Measurements from ENCODE around the gene KLHL41. TPM values are rescaled to one million over a fixed set of nuclear protein-coding genes. Genes with fewer than 3 reads are reported as not detected.

KLHL41 gene
- total and polyA plus RNA-seq, 2 of the 13 experiments (the other 11 are each of a cell fraction or from before 2014, with no cell fraction given), result 0.07 to 0.31 TPM

GRCh38 chr2:169479257-169480078 lies 30.0 kb upstream of the KLHL41 start, which contains the start of gene BBS5 (continued):
- TF ChIP-seq TFE3 (CRISPR knock-in tag; IDR thresholded peaks at IDR 0.05), result no peak; the same call in 1 of the 2 replicates
- TF ChIP-seq E2F5 (CRISPR knock-in tag; conservative IDR thresholded peaks at IDR 0.05), result peak; percentile 64
- TF ChIP-seq ZNF572 (CRISPR knock-in tag; IDR thresholded peaks at IDR 0.05), result peak; percentile 69; the same call in 1 of the 2 replicates
- TF ChIP-seq SNAPC2 (CRISPR knock-in tag; IDR thresholded peaks at IDR 0.05), result 0 out of 2 replicates have a peak, but pooled peaks have one; percentile 84
- TF ChIP-seq TAF1 (CRISPR knock-in tag; IDR thresholded peaks at IDR 0.05), result peak; percentile 71
- peak; percentile 97; the same call in 1 of the 2 replicates for TF ChIP-seq ZNF737 (CRISPR knock-in tag; IDR thresholded peaks at IDR 0.05; ENCODE audit: borderline replicate concordance)
- TF ChIP-seq ZNF709 (CRISPR knock-in tag; IDR thresholded peaks at IDR 0.05), result peak; percentile 91
- no peak for TF ChIP-seq FOXM1 (CRISPR knock-in tag; IDR thresholded peaks at IDR 0.05)
- TF ChIP-seq RBM22 (optimal IDR thresholded peaks at IDR 0.05; ENCODE audit: low read length), result peak; percentile 58
- peak; percentile 92 for TF ChIP-seq ZNF446 (CRISPR knock-in tag; IDR thresholded peaks at IDR 0.05)
- peak; percentile 7; the same call in 1 of the 2 replicates for TF ChIP-seq CEBPG (CRISPR knock-in tag; IDR thresholded peaks at IDR 0.05)
- 0 out of 2 replicates have a peak, but pooled peaks have one; percentile 91 for TF ChIP-seq ZNF468 (CRISPR knock-in tag; IDR thresholded peaks at IDR 0.05)
- no peak for TF ChIP-seq CENPX (CRISPR knock-in tag; IDR thresholded peaks at IDR 0.05)
- TF ChIP-seq PAX8 (CRISPR knock-in tag; IDR thresholded peaks at IDR 0.05; ENCODE audit: borderline replicate concordance), result no peak; the same call in 1 of the 2 replicates
- TF ChIP-seq ELK4 (CRISPR knock-in tag; IDR thresholded peaks at IDR 0.05; ENCODE audit: borderline replicate concordance), result no peak
- TF ChIP-seq MEIS2 (CRISPR knock-in tag; IDR thresholded peaks at IDR 0.05), result peak; percentile 53; the same call in 1 of the 2 replicates
- TF ChIP-seq PATZ1 (CRISPR knock-in tag; IDR thresholded peaks at IDR 0.05), result peak; percentile 66
- no peak for TF ChIP-seq ZNF713 (CRISPR knock-in tag; IDR thresholded peaks at IDR 0.05)
- TF ChIP-seq MAX (IDR thresholded peaks at IDR 0.05), result peak; percentile 91
- peak; percentile 72; the same call in 1 of the 2 replicates for TF ChIP-seq THAP8 (CRISPR knock-in tag; IDR thresholded peaks at IDR 0.05; ENCODE audit: borderline replicate concordance)
- TF ChIP-seq HMG20A (CRISPR knock-in tag; IDR thresholded peaks at IDR 0.05; ENCODE audit: borderline replicate concordance), result no peak
- peak; percentile 87; the same call in 1 of the 2 replicates for TF ChIP-seq ZZZ3 (CRISPR knock-in tag; IDR thresholded peaks at IDR 0.05; ENCODE audit: borderline replicate concordance)
- TF ChIP-seq HHEX (CRISPR knock-in tag; IDR thresholded peaks at IDR 0.05), result no peak
- no peak for TF ChIP-seq TRIM24 (CRISPR knock-in tag; IDR thresholded peaks at IDR 0.05)

Data from HepG2 (cell line).